Activated CD4-positive, alpha-beta T cell treated with anti-CD3 and anti-CD28 coated beads, Interleukin-2, amount 10 ng/mL, durations not matched to agents 7 days and 5 days (primary cell): ENCODE data around the gene DEPP1. TPM values are rescaled to one million over a fixed set of nuclear protein-coding genes. Genes with fewer than 3 reads are reported as not detected.

Experiments used
- CTCF ChIA-PET: fragments of 350-600 bp; sonication (Branson Sonifier 250); formaldehyde crosslinking; loops from one replicate; lab custom pipeline; 2021; ENCODE audit warnings: antibody characterized with exemption; lab: Charles Lee
- POLR2A ChIA-PET: fragments of 350-600 bp; sonication (Branson Sonifier 250); formaldehyde crosslinking; loops from one replicate; lab custom pipeline; 2021; ENCODE audit warnings: antibody characterized with exemption; lab: Charles Lee
- DNase-seq: peaks from one replicate; pipeline ENCODE4 v3.0.0-alpha.2; 2020
- H3K27ac Mint-ChIP-seq: one replicate; pipeline ENCODE4 v1.8.0; 2021; ENCODE audit warnings: mild to moderate bottlenecking, moderate library complexity, mixed read lengths
- H3K27me3 Mint-ChIP-seq: one replicate; pipeline ENCODE4 v1.8.0; 2021; ENCODE audit warnings: mixed read lengths
- H3K36me3 Mint-ChIP-seq: one replicate; pipeline ENCODE4 v1.8.0; 2021; ENCODE audit warnings: low read depth, mixed read lengths
- H3K4me1 Mint-ChIP-seq: one replicate; pipeline ENCODE4 v1.8.0; 2021; ENCODE audit warnings: mixed read lengths
- H3K4me3 Mint-ChIP-seq: one replicate; pipeline ENCODE4 v1.8.0; 2021; ENCODE audit warnings: mild to moderate bottlenecking, moderate library complexity, mixed read lengths
- H3K9me3 Mint-ChIP-seq: one replicate; pipeline ENCODE4 v1.8.0; 2021; ENCODE audit warnings: mixed read lengths
- total RNA-seq, 2 experiments: library from RNA; stranded (reverse); gene quantifications; one replicate each; pipeline ENCODE4 v1.2.3, GENCODE V29; 2021

The DEPP1 gene
- total RNA-seq, 2 experiments from 2014 or later = 0.22 to 0.33 TPM

- no peak for DNase-seq
- H3K36me3 Mint-ChIP-seq = peaks cover 37% of the 10 kb centered on the region
- ChIA-PET CTCF (interaction anchor here (0.6 to 1.1 kb wide), 3 partner anchors 12 to 281 kb away, joined by 3 to 4 read pairs (median 3); no protein-coding TSS in a partner anchor), POLR2A (no interaction called here)
- peaks cover 55% of the 10 kb centered on the region for H3K4me1 Mint-ChIP-seq
- H3K4me3 Mint-ChIP-seq = peak overlapping the region; percentile 76
- H3K27ac Mint-ChIP-seq = peak overlapping the region; percentile 95
- peaks cover 29% of the 10 kb centered on the region for H3K9me3 Mint-ChIP-seq
- peaks cover 17% of the 10 kb centered on the region for H3K27me3 Mint-ChIP-seq
Measured at GRCh38 chr10:45000138-45000751, 21.6 kb upstream of the DEPP1 start.

GRCh38 chr10:44998146-44998631 lies 19.6 kb upstream of the DEPP1 start:
- DNase-seq = no peak
- peaks cover 58% of the 10 kb centered on the region for H3K4me1 Mint-ChIP-seq
- H3K27me3 Mint-ChIP-seq = peaks cover 17% of the 10 kb centered on the region
- no peak overlapping the region for H3K4me3 Mint-ChIP-seq
- ChIA-PET CTCF (interaction anchor here (0.9 kb wide), 1 partner anchor 65 kb away, joined by 3 read pairs; no protein-coding TSS in a partner anchor), POLR2A (no interaction called here)
- peaks cover 17% of the 10 kb centered on the region for H3K36me3 Mint-ChIP-seq
- H3K9me3 Mint-ChIP-seq = peaks cover 14% of the 10 kb centered on the region
- H3K27ac Mint-ChIP-seq = no peak overlapping the region

GRCh38 chr10:44997105-44997748 lies 18.6 kb upstream of the DEPP1 start:
- no peak overlapping the region for H3K27ac Mint-ChIP-seq
- ChIA-PET POLR2A (no interaction called here), CTCF (interaction anchor here (0.9 kb wide), 1 partner anchor 64 kb away, joined by 3 read pairs; no protein-coding TSS in a partner anchor)
- H3K36me3 Mint-ChIP-seq = peaks cover 9% of the 10 kb centered on the region
- H3K4me3 Mint-ChIP-seq = no peak overlapping the region
- H3K9me3 Mint-ChIP-seq = peaks cover 6% of the 10 kb centered on the region
- H3K4me1 Mint-ChIP-seq = peaks cover 50% of the 10 kb centered on the region
- H3K27me3 Mint-ChIP-seq = peaks cover 17% of the 10 kb centered on the region
- no peak for DNase-seq

GRCh38 chr10:44995914-44996669 lies 17.5 kb upstream of the DEPP1 start:
- H3K27ac Mint-ChIP-seq = peak overlapping the region; percentile 60

GRCh38 chr10:44995581-44995913 lies 16.9 kb upstream of the DEPP1 start:
- no peak overlapping the region for H3K4me3 Mint-ChIP-seq
- CTCF ChIA-PET = interaction anchor here (0.8 to 2.0 kb wide), 6 partner anchors 9 to 601 kb away, joined by 3 to 7 read pairs (median 4); no protein-coding TSS in a partner anchor
- DNase-seq = peak; percentile 17
- peaks cover 17% of the 10 kb centered on the region for H3K27me3 Mint-ChIP-seq
- H3K27ac Mint-ChIP-seq = peak overlapping the region; percentile 60
- H3K36me3 Mint-ChIP-seq = peaks cover 4% of the 10 kb centered on the region
- H3K4me1 Mint-ChIP-seq = peaks cover 41% of the 10 kb centered on the region
- peaks cover 6% of the 10 kb centered on the region for H3K9me3 Mint-ChIP-seq
- POLR2A ChIA-PET = interaction anchor here (0.7 kb wide), 1 partner anchor 1284 kb away, joined by 3 read pairs; no protein-coding TSS in a partner anchor

More at GRCh38 chr10:44995914-44996669, 17.5 kb upstream of the DEPP1 start:
- Mint-ChIP-seq H3K27me3 (peaks cover 17% of the 10 kb centered on the region), H3K36me3 (peaks cover 6% of the 10 kb centered on the region), H3K9me3 (peaks cover 6% of the 10 kb centered on the region), H3K4me1 (peaks cover 44% of the 10 kb centered on the region), H3K4me3 (no peak overlapping the region)
- CTCF ChIA-PET = interaction anchor here (1.2 to 2.0 kb wide), 3 partner anchors 8 to 20 kb away, joined by 4 to 7 read pairs (median 5); no protein-coding TSS in a partner anchor
- DNase-seq = no peak
- POLR2A ChIA-PET = interaction anchor here (0.7 kb wide), 1 partner anchor 1283 kb away, joined by 3 read pairs; no protein-coding TSS in a partner anchor

GRCh38 chr10:44994752-44995530 lies 16.3 kb upstream of the DEPP1 start:
- peaks cover 3% of the 10 kb centered on the region for H3K9me3 Mint-ChIP-seq
- ChIA-PET CTCF (interaction anchor here (0.8 to 2.0 kb wide), 6 partner anchors 8 to 601 kb away, joined by 3 to 7 read pairs (median 4); no protein-coding TSS in a partner anchor), POLR2A (interaction anchor here (0.7 kb wide), 1 partner anchor 1284 kb away, joined by 3 read pairs; no protein-coding TSS in a partner anchor)
- peaks cover 35% of the 10 kb centered on the region for H3K4me1 Mint-ChIP-seq
- H3K36me3 Mint-ChIP-seq = peaks cover 3% of the 10 kb centered on the region
- DNase-seq = no peak
- peaks cover 17% of the 10 kb centered on the region for H3K27me3 Mint-ChIP-seq
- no peak overlapping the region for H3K27ac Mint-ChIP-seq
- H3K4me3 Mint-ChIP-seq = no peak overlapping the region

- Mint-ChIP-seq H3K27ac (no peak overlapping the region), H3K9me3 (no peaks in the 10 kb centered on the region), H3K4me1 (peaks cover 32% of the 10 kb centered on the region), H3K4me3 (no peak overlapping the region), H3K27me3 (peaks cover 9% of the 10 kb centered on the region), H3K36me3 (no peaks in the 10 kb centered on the region)
- DNase-seq = no peak
- POLR2A ChIA-PET = no interaction called here
- CTCF ChIA-PET = interaction anchor here (1.2 to 1.8 kb wide), 3 partner anchors 10 to 26 kb away, joined by 3 to 5 read pairs (median 4); no protein-coding TSS in a partner anchor
Measured at GRCh38 chr10:44993922-44994751, 15.5 kb upstream of the DEPP1 start.

GRCh38 chr10:44993226-44993921 lies 14.8 kb upstream of the DEPP1 start:
- peaks cover 3% of the 10 kb centered on the region for H3K27me3 Mint-ChIP-seq
- POLR2A ChIA-PET = no interaction called here
- no peaks in the 10 kb centered on the region for H3K36me3 Mint-ChIP-seq
- H3K9me3 Mint-ChIP-seq = no peaks in the 10 kb centered on the region
- CTCF ChIA-PET = interaction anchor here (0.7 kb wide), 1 partner anchor 20 kb away, joined by 3 read pairs; no protein-coding TSS in a partner anchor
- peak; percentile 4 for DNase-seq
- H3K27ac Mint-ChIP-seq = no peak overlapping the region
- H3K4me3 Mint-ChIP-seq = no peak overlapping the region
- peaks cover 32% of the 10 kb centered on the region for H3K4me1 Mint-ChIP-seq

- Mint-ChIP-seq H3K4me1 (peaks cover 32% of the 10 kb centered on the region), H3K36me3 (no peaks in the 10 kb centered on the region), H3K27ac (no peak overlapping the region), H3K9me3 (no peaks in the 10 kb centered on the region), H3K4me3 (no peak overlapping the region), H3K27me3 (no peaks in the 10 kb centered on the region)
- DNase-seq = peak; percentile 1
- ChIA-PET POLR2A (no interaction called here), CTCF (interaction anchor here (0.7 to 1.2 kb wide), 2 partner anchors 9 to 20 kb away, joined by 3 read pairs; no protein-coding TSS in a partner anchor)
Measured at GRCh38 chr10:44992732-44993225, 14.2 kb upstream of the DEPP1 start.

GRCh38 chr10:44992070-44992731 lies 13.6 kb upstream of the DEPP1 start:
- Mint-ChIP-seq H3K36me3 (no peaks in the 10 kb centered on the region), H3K4me3 (no peak overlapping the region), H3K27ac (no peak overlapping the region), H3K27me3 (no peaks in the 10 kb centered on the region), H3K9me3 (no peaks in the 10 kb centered on the region), H3K4me1 (peaks cover 31% of the 10 kb centered on the region)
- peak; percentile 4 for DNase-seq
- ChIA-PET POLR2A (no interaction called here), CTCF (interaction anchor here (0.7 to 1.2 kb wide), 2 partner anchors 10 to 19 kb away, joined by 3 read pairs; no protein-coding TSS in a partner anchor)
